GM13977 (cell line): Measurements from ENCODE around the gene PHRF1.

Experiments used
- DNase-seq: peaks from one replicate; pipeline ENCODE4 v3.0.0; 2012; ENCODE audit warnings: low spot score
- CTCF ChIP-seq: IDR thresholded peaks from 2 replicates; pipeline ENCODE4 v1.5.1; 2012; ENCODE audit warnings: mild to moderate bottlenecking, control low read depth; ENCODE audit not compliant: insufficient read depth; ENCODE audit errors: extremely low read depth, missing control alignments
- in situ Hi-C: fragments of 300-500 bp; cut with MboI; formaldehyde crosslinking; loops from one replicate; pipeline ENCODE4 v1.12.0; 2022; ENCODE audit warnings: low sequenced_read_pairs, low pct_unique_long_range_greater_than_20kb, mixed read lengths, inconsistent platforms; ENCODE audit not compliant: unreplicated experiment

Gene PHRF1

GRCh38 chr11:557328-558132, 18.7 kb upstream of the PHRF1 start:
- DNase-seq = no peak
- in situ Hi-C loops = loop anchor here (10.0 kb wide), 1 partner anchor 157 kb away; no protein-coding TSS in a partner anchor
- no peak for TF ChIP-seq CTCF

GRCh38 chr11:558503-558902, 17.8 kb upstream of the PHRF1 start:
- TF ChIP-seq CTCF = no peak
- in situ Hi-C loops = loop anchor here (10.0 kb wide), 1 partner anchor 156 kb away; no protein-coding TSS in a partner anchor

GRCh38 chr11:559020-559620, 17.1 kb upstream of the PHRF1 start:
- DNase-seq = no peak
- TF ChIP-seq CTCF = no peak
- in situ Hi-C loops = loop anchor here (10.0 kb wide), 1 partner anchor 156 kb away; no protein-coding TSS in a partner anchor

More at GRCh38 chr11:558503-558902, 17.8 kb upstream of the PHRF1 start:
- no peak for DNase-seq

GRCh38 chr11:559712-560304, 16.5 kb upstream of the PHRF1 start:
- in situ Hi-C loops = loop anchor here (10.0 kb wide), 1 partner anchor 155 kb away; no protein-coding TSS in a partner anchor

GRCh38 chr11:560305-561147, 15.7 kb upstream of the PHRF1 start, which contains the start of the genes LMNTD2 and RASSF7:
LMNTD2 (minus strand) TSS chr11:560738; CDS start chr11:560716, 22 bp downstream.
RASSF7 (plus strand) TSS chr11:560970; CDS start chr11:561769, 799 bp downstream.
- peak; percentile 100 for DNase-seq
- no peak for TF ChIP-seq CTCF
- in situ Hi-C loops = no loop called here

More at GRCh38 chr11:559712-560304, 16.5 kb upstream of the PHRF1 start:
- DNase-seq = no peak
- no peak for TF ChIP-seq CTCF
